Activated CD8-positive, alpha-beta memory T cell treated with anti-CD3 and anti-CD28 coated beads for 48 hours (primary cell): ENCODE measurements around the gene CCNE1.

Source experiments
- DNase-seq, 3 experiments: peaks; one replicate each; pipeline ENCODE4 v3.0.0-alpha.2; 2020; ENCODE audit warnings: low read depth in 2 of 3, low spot score in 2 of 3

Gene CCNE1

GRCh38 chr19:29842471-29843179 lies 30.8 kb downstream of the CCNE1 start:
- no peak for DNase-seq

GRCh38 chr19:29843180-29844051 lies 31.6 kb downstream of the CCNE1 start:
- no peak for DNase-seq

- peak; percentile 90 to 97 (median 90) for DNase-seq
These were observed 33.2 kb downstream of the CCNE1 start for GRCh38 chr19:29844891-29845573.

- peak in 1 of 3 experiments; percentile 30 for DNase-seq
These were observed 33.9 kb downstream of the CCNE1 start for GRCh38 chr19:29845574-29846176.

GRCh38 chr19:29849208-29849607 lies 37.4 kb downstream of the CCNE1 start:
- no peak for DNase-seq

- no peak for DNase-seq
These were observed 38.7 kb downstream of the CCNE1 start for GRCh38 chr19:29850482-29850881.

GRCh38 chr19:29851769-29852521 lies 40.2 kb downstream of the CCNE1 start:
- no peak for DNase-seq

- no peak for DNase-seq
These were observed 42.2 kb downstream of the CCNE1 start for GRCh38 chr19:29854033-29854432.

GRCh38 chr19:29855087-29855486 lies 43.3 kb downstream of the CCNE1 start:
- DNase-seq = no peak

GRCh38 chr19:29855741-29856500 lies 44.1 kb downstream of the CCNE1 start:
- no peak for DNase-seq

- DNase-seq = no peak
These were observed 46.3 kb downstream of the CCNE1 start for GRCh38 chr19:29858000-29858596.

GRCh38 chr19:29858621-29859020 lies 46.8 kb downstream of the CCNE1 start:
- no peak for DNase-seq

- DNase-seq = no peak
These were observed 48.7 kb downstream of the CCNE1 start for GRCh38 chr19:29860492-29860891.

GRCh38 chr19:29861574-29861973 lies 49.8 kb downstream of the CCNE1 start:
- DNase-seq = no peak

GRCh38 chr19:29866011-29866410 lies 54.2 kb downstream of the CCNE1 start:
- no peak for DNase-seq

GRCh38 chr19:29867984-29868383 lies 56.2 kb downstream of the CCNE1 start:
- DNase-seq = no peak

GRCh38 chr19:29871143-29871542 lies 59.4 kb downstream of the CCNE1 start:
- DNase-seq = no peak

GRCh38 chr19:29872224-29872731 lies 60.5 kb downstream of the CCNE1 start:
- no peak for DNase-seq
